ENCODE measurements around the gene COMMD10.
A peak's percentile ranks its signal among the peaks of the same experiment; 100 is the strongest.

Gene COMMD10

DNA sequence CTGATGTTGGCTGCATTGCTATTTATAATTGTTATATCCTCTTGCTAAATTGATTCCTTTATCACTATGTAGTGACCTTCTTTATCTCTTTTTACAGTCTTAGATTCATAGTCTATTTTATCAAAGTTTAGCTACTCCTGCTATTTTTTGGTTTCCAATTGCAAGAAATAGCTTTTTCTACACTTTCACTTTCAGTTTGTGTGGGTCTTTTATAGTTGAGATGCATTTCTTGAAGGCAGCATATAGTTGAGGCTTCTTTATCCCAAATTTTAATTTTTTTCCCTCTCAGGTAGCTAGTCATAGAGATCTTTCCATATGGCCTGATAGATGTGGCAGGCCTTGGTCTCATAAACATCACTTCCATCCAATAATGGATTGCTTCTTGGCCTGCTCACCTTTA lies 228.5 kb downstream of the COMMD10 start:
- Histone ChIP-seq H3K36me3 (ENCODE audit: control insufficient read depth in 5 of 5, insufficient read depth in 5 of 5, low read length in 5 of 5) (peaks cover 7 to 21% (median 18%) of the 10 kb centered on the region in 5 donors), H3K4me3 (ENCODE audit: low read depth in 1 of 5, low read length in 5 of 5) (peak overlapping the region in 4 of 5 donors; percentile 7 to 30 (median 18)), H3K9me3 (ENCODE audit: control insufficient read depth in 5 of 5, low read length in 5 of 5) (peaks cover 3 to 14% (median 11%) of the 10 kb centered on the region in 5 donors), H3K4me1 (ENCODE audit: control insufficient read depth in 5 of 5, insufficient read depth in 5 of 5, low read length in 5 of 5) (no peaks in the 10 kb centered on the region), H3K27ac (ENCODE audit: low read depth, low read length) (no peak overlapping the region), H3K9ac (ENCODE audit: low read length in 5 of 5) (no peak overlapping the region), H3K27me3 (ENCODE audit: control insufficient read depth in 5 of 5, insufficient read depth in 4 of 5, low read length in 5 of 5) (no peaks in the 10 kb centered on the region)

DNA sequence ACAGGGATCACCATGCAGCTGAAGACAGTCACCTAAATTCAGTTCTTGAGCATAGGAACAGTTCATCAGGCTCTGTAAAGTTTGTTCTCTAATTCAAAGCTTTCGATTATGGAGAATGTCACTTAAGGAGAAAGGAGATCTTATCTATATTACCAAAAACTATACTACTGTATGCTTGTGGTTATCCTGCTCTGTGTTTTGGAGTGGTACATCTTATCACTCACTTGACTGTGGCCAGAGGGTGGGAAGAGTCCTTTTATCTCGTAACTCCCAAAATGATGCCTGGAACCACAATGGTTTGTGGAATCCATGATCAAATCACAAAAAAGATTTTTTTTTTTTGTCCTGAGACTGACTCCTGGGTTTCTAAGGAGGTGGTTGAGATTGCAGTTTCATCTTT lies 230.7 kb downstream of the COMMD10 start:
- no peak overlapping the region for H3K27ac ChIP-seq (ENCODE audit: low read depth, low read length)
- no peak overlapping the region for H3K9ac ChIP-seq (ENCODE audit: low read length in 5 of 5)
- no peaks in the 10 kb centered on the region for H3K27me3 ChIP-seq (ENCODE audit: control insufficient read depth in 5 of 5, insufficient read depth in 4 of 5, low read length in 5 of 5)
- peaks cover 0 to 4% (median 0%) of the 10 kb centered on the region in 5 donors for H3K4me1 ChIP-seq (ENCODE audit: control insufficient read depth in 5 of 5, insufficient read depth in 5 of 5, low read length in 5 of 5)
- H3K9me3 ChIP-seq (ENCODE audit: control insufficient read depth in 5 of 5, low read length in 5 of 5): peaks cover 0 to 10% (median 3%) of the 10 kb centered on the region in 5 donors
- H3K36me3 ChIP-seq (ENCODE audit: control insufficient read depth in 5 of 5, insufficient read depth in 5 of 5, low read length in 5 of 5): peaks cover 13 to 37% (median 26%) of the 10 kb centered on the region in 5 donors
- no peak overlapping the region for H3K4me3 ChIP-seq (ENCODE audit: low read depth in 1 of 5, low read length in 5 of 5)

GRCh38 chr5:116318091-116318854 lies 233.4 kb downstream of the COMMD10 start:
- H3K27ac ChIP-seq (ENCODE audit: low read depth, low read length): no peak overlapping the region
- no peak overlapping the region for H3K9ac ChIP-seq (ENCODE audit: low read length in 5 of 5)
- H3K9me3 ChIP-seq (ENCODE audit: control insufficient read depth in 5 of 5, low read length in 5 of 5): peaks cover 0 to 10% (median 3%) of the 10 kb centered on the region in 5 donors
- H3K4me1 ChIP-seq (ENCODE audit: control insufficient read depth in 5 of 5, insufficient read depth in 5 of 5, low read length in 5 of 5): peaks cover 0 to 4% (median 0%) of the 10 kb centered on the region in 5 donors
- no peaks in the 10 kb centered on the region for H3K27me3 ChIP-seq (ENCODE audit: control insufficient read depth in 5 of 5, insufficient read depth in 4 of 5, low read length in 5 of 5)
- H3K36me3 ChIP-seq (ENCODE audit: control insufficient read depth in 5 of 5, insufficient read depth in 5 of 5, low read length in 5 of 5): peaks cover 13 to 55% (median 26%) of the 10 kb centered on the region in 5 donors
- peak overlapping the region in 1 of 5 donors; percentile 4 for H3K4me3 ChIP-seq (ENCODE audit: low read depth in 1 of 5, low read length in 5 of 5)

GRCh38 chr5:116320486-116320885 lies 235.7 kb downstream of the COMMD10 start:
- Histone ChIP-seq H3K9ac (ENCODE audit: low read length in 5 of 5) (no peak overlapping the region), H3K36me3 (ENCODE audit: control insufficient read depth in 5 of 5, insufficient read depth in 5 of 5, low read length in 5 of 5) (peaks cover 13 to 56% (median 16%) of the 10 kb centered on the region in 5 donors), H3K4me3 (ENCODE audit: low read depth in 1 of 5, low read length in 5 of 5) (no peak overlapping the region), H3K27me3 (ENCODE audit: control insufficient read depth in 5 of 5, insufficient read depth in 4 of 5, low read length in 5 of 5) (no peaks in the 10 kb centered on the region), H3K4me1 (ENCODE audit: control insufficient read depth in 5 of 5, insufficient read depth in 5 of 5, low read length in 5 of 5) (peaks cover 0 to 4% (median 0%) of the 10 kb centered on the region in 5 donors), H3K9me3 (ENCODE audit: control insufficient read depth in 5 of 5, low read length in 5 of 5) (peaks cover 0 to 10% (median 3%) of the 10 kb centered on the region in 5 donors), H3K27ac (ENCODE audit: low read depth, low read length) (no peak overlapping the region)

DNA sequence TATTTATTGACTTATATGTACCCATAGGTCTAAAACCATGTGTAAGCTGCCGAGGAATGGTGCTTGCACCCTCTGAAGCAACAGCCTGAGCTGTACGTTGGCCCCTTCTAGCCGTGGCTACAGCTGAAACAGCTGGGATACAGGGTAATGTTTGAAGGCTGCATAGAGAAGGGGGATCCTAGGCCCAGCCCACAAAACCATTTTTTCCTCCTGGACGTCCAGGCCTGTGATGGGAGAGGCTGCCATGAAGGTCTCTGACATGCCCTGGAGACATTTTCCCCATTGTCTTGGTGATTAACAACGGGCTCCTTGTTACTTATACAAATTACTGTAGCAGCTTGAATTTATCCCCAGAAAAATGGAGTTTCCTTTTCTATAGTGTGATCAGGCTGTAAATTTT lies 244.7 kb downstream of the COMMD10 start:
- no peaks in the 10 kb centered on the region for H3K27me3 ChIP-seq (ENCODE audit: control insufficient read depth in 5 of 5, insufficient read depth in 4 of 5, low read length in 5 of 5)
- H3K27ac ChIP-seq (ENCODE audit: low read depth, low read length): no peak overlapping the region
- H3K9ac ChIP-seq (ENCODE audit: low read length in 5 of 5): no peak overlapping the region
- H3K9me3 ChIP-seq (ENCODE audit: control insufficient read depth in 5 of 5, low read length in 5 of 5): peaks cover 3 to 26% (median 21%) of the 10 kb centered on the region in 5 donors
- H3K36me3 ChIP-seq (ENCODE audit: control insufficient read depth in 5 of 5, insufficient read depth in 5 of 5, low read length in 5 of 5): peaks cover 0 to 9% (median 3%) of the 10 kb centered on the region in 5 donors
- peak overlapping the region in 1 of 5 donors; percentile 25 for H3K4me3 ChIP-seq (ENCODE audit: low read depth in 1 of 5, low read length in 5 of 5)
- H3K4me1 ChIP-seq (ENCODE audit: control insufficient read depth in 5 of 5, insufficient read depth in 5 of 5, low read length in 5 of 5): peaks cover 0 to 2% (median 0%) of the 10 kb centered on the region in 5 donors

- no peak overlapping the region for H3K4me3 ChIP-seq (ENCODE audit: low read depth in 1 of 5, low read length in 5 of 5)
- H3K27ac ChIP-seq (ENCODE audit: low read depth, low read length): no peak overlapping the region
- H3K27me3 ChIP-seq (ENCODE audit: control insufficient read depth in 5 of 5, insufficient read depth in 4 of 5, low read length in 5 of 5): no peaks in the 10 kb centered on the region
- peaks cover 0 to 4% (median 0%) of the 10 kb centered on the region in 5 donors for H3K36me3 ChIP-seq (ENCODE audit: control insufficient read depth in 5 of 5, insufficient read depth in 5 of 5, low read length in 5 of 5)
- H3K9me3 ChIP-seq (ENCODE audit: control insufficient read depth in 5 of 5, low read length in 5 of 5): peaks cover 0 to 14% (median 6%) of the 10 kb centered on the region in 5 donors
- peaks cover 0 to 5% (median 0%) of the 10 kb centered on the region in 5 donors for H3K4me1 ChIP-seq (ENCODE audit: control insufficient read depth in 5 of 5, insufficient read depth in 5 of 5, low read length in 5 of 5)
- H3K9ac ChIP-seq (ENCODE audit: low read length in 5 of 5): no peak overlapping the region
These were observed 256.0 kb downstream of the COMMD10 start for GRCh38 chr5:116340799-116341198.
